HCT116 (cell line): ENCODE results near the gene ATP5PO. TPM values are rescaled to one million over a fixed set of nuclear protein-coding genes. Genes with fewer than 3 reads are reported as not detected.

Experiments used
- ATAC-seq: fragments of 200-7000 bp; cut with Tn5 transposase; 2 replicates; pipeline ENCODE4 v1.9.1; 2020; ENCODE audit warnings: mild to moderate bottlenecking, moderate library complexity
- BruUV-seq: library from RNA; stranded (reverse); fragments of 400-500 nt; replicated peaks from 2 replicates; lab custom pipeline; 2021; lab: Mats Ljungman, UMichigan
- CTCF ChIA-PET: fragments of 300-600 bp; sonication (Branson Sonifier 250); formaldehyde crosslinking; loops from one replicate; lab custom pipeline; 2021; ENCODE audit warnings: antibody characterized with exemption; lab: Charles Lee
- POLR2A ChIA-PET: fragments of 300-600, 350-600 bp; sonication (Branson Sonifier 250); formaldehyde crosslinking; loops from one replicate; lab custom pipeline; 2021; ENCODE audit warnings: antibody characterized with exemption; lab: Charles Lee
- RAD21 ChIA-PET, 2 experiments: fragments of 300-600 bp; sonication (Branson Sonifier 250); formaldehyde crosslinking; loops; one replicate each; lab custom pipeline; 2023; ENCODE audit warnings: low total read pairs in 2 of 2; ENCODE audit not compliant: uncharacterized antibody in 2 of 2, unreplicated experiment in 2 of 2, low non-redundant PET in 1 of 2; lab: Charles Lee
- DNase-seq: peaks from one replicate; pipeline ENCODE4 v3.0.0-alpha.2; 2010; ENCODE audit warnings: low read depth, low spot score
- H2AFZ ChIP-seq: fragments of 200-600 bp; shearing (Covaris generic), sonication (generic); 2 replicates; pipeline ENCODE4 v1.6.1; 2017; ENCODE audit warnings: low read depth, mixed run types, mixed read lengths, antibody characterized with exemption, low read length; ENCODE audit not compliant: poor library complexity, severe bottlenecking
- H3K27ac ChIP-seq: 2 replicates; pipeline ENCODE4 v1.5.1; 2012; ENCODE audit warnings: low read depth, low read length
- H3K27me3 ChIP-seq: fragments of 200-600 bp; sonication (generic); 2 replicates; pipeline ENCODE4 v1.6.1; 2016; ENCODE audit warnings: mixed run types, low read length, mixed read lengths; ENCODE audit not compliant: insufficient read depth
- H3K36me3 ChIP-seq, 2 experiments: fragments of 200-500 bp in 1 of 2; fragments of 200-600 bp in 1 of 2; sonication (Bioruptor generic) in 1 of 2; sonication (generic) in 1 of 2; 2 replicates each; pipeline versions ENCODE4 v1.5.1 to v1.6.1; 2014 to 2016; ENCODE audit warnings: low read length in 2 of 2, inconsistent platforms in 1 of 2, mixed read lengths in 1 of 2, mixed run types in 1 of 2; ENCODE audit not compliant: insufficient read depth in 2 of 2, control insufficient read depth in 1 of 2
- H3K4me1 ChIP-seq, 2 experiments: fragments of 200-600 bp in 1 of 2; sonication (generic) in 1 of 2; 2 replicates each; pipeline versions ENCODE4 v1.5.1 to v1.6.1; 2012 to 2017; ENCODE audit warnings: low read length in 2 of 2, inconsistent platforms in 1 of 2, mild to moderate bottlenecking in 1 of 2, mixed read lengths in 1 of 2, mixed run types in 1 of 2, moderate library complexity in 1 of 2; ENCODE audit not compliant: insufficient read depth in 2 of 2, control insufficient read depth in 1 of 2
- H3K4me2 ChIP-seq: fragments of 200-600 bp; sonication (generic); 2 replicates; pipeline ENCODE4 v1.6.1; 2017; ENCODE audit warnings: mixed run types, low read length, mixed read lengths
- H3K4me3 ChIP-seq, 2 experiments: fragments of 200-600 bp in 1 of 2; sonication (generic) in 1 of 2; replicated peaks in 1 of 2; 2 replicates each; pipeline ENCODE4 v1.5.1; 2011 to 2016; ENCODE audit warnings: low read length in 2 of 2, control low read depth in 1 of 2, low read depth in 1 of 2, mild to moderate bottlenecking in 1 of 2, mixed read lengths in 1 of 2, mixed run types in 1 of 2
- H3K79me2 ChIP-seq: fragments of 200-600 bp; sonication (generic); 2 replicates; pipeline ENCODE4 v1.6.1; 2017; ENCODE audit warnings: mild to moderate bottlenecking, mixed run types, low read length, moderate library complexity, mixed read lengths; ENCODE audit not compliant: insufficient read depth
- H3K9ac ChIP-seq: fragments of 200-600 bp; sonication (generic); 2 replicates; pipeline ENCODE4 v1.6.1; 2016; ENCODE audit warnings: low read length, mixed read lengths
- H3K9me2 ChIP-seq: fragments of 200-600 bp; sonication (generic), shearing (Covaris generic); 2 replicates; pipeline ENCODE4 v1.6.1; 2017; ENCODE audit warnings: mixed run types, mild to moderate bottlenecking, moderate library complexity; ENCODE audit not compliant: insufficient read depth
- H3K9me3 ChIP-seq, 2 experiments: fragments of 200-500 bp in 1 of 2; fragments of 200-600 bp in 1 of 2; sonication (Bioruptor generic) in 1 of 2; sonication (generic) in 1 of 2; 2 replicates each; pipeline ENCODE4 v1.6.1; 2014 to 2017; ENCODE audit warnings: low read length in 2 of 2, mixed read lengths in 2 of 2, inconsistent platforms in 1 of 2, low read depth in 1 of 2, mild to moderate bottlenecking in 1 of 2, mixed run types in 1 of 2, moderate library complexity in 1 of 2; ENCODE audit not compliant: control insufficient read depth in 1 of 2, insufficient read depth in 1 of 2
- H4K20me1 ChIP-seq: fragments of 200-600 bp; sonication (generic), shearing (Covaris generic); 2 replicates; pipeline ENCODE4 v1.6.1; 2017; ENCODE audit warnings: mixed run types, mild to moderate bottlenecking, moderate library complexity; ENCODE audit not compliant: insufficient read depth
- CBX3 ChIP-seq: IDR thresholded peaks from 2 replicates; pipeline ENCODE4 v1.6.1; 2012; ENCODE audit warnings: low read depth
- ELF1 ChIP-seq: IDR thresholded peaks from 2 replicates; pipeline ENCODE4 v1.6.1; 2012; ENCODE audit warnings: low read depth, borderline replicate concordance
- EZH2phosphoT487 ChIP-seq: fragments of 200-600 bp; IDR thresholded peaks from 2 replicates; pipeline ENCODE4 v1.6.1; 2018; ENCODE audit warnings: antibody characterized with exemption, borderline replicate concordance
- FOSL1 ChIP-seq: IDR thresholded peaks from 2 replicates; pipeline ENCODE4 v1.6.1; 2012; ENCODE audit warnings: low read depth
- JUND ChIP-seq: IDR thresholded peaks from 2 replicates; pipeline ENCODE4 v1.6.1; 2012
- POLR2A ChIP-seq: IDR thresholded peaks from 2 replicates; pipeline ENCODE4 v1.7.0; 2011; ENCODE audit warnings: borderline replicate concordance; ENCODE audit not compliant: insufficient read depth, insufficient read length; ENCODE audit errors: extremely low read depth
- POLR2AphosphoS5 ChIP-seq: IDR thresholded peaks from 2 replicates; pipeline ENCODE4 v1.6.1; 2011; ENCODE audit warnings: mild to moderate bottlenecking, low read depth, low read length, moderate library complexity
- RAD21 ChIP-seq: IDR thresholded peaks from 2 replicates; pipeline ENCODE4 v1.6.1; 2012; ENCODE audit warnings: low read depth, mild to moderate bottlenecking
- SIN3A ChIP-seq: IDR thresholded peaks from 2 replicates; pipeline ENCODE4 v1.6.1; 2012; ENCODE audit warnings: low read depth
- YY1 ChIP-seq: IDR thresholded peaks from 2 replicates; pipeline ENCODE4 v1.6.1; 2011; ENCODE audit warnings: low read length, low read depth, moderate library complexity, mild to moderate bottlenecking; ENCODE audit not compliant: insufficient replicate concordance; ENCODE audit errors: extremely low read depth
- ZFX ChIP-seq: fragments of 450-650 bp; IDR thresholded peaks from 2 replicates; pipeline ENCODE4 v1.6.1; 2017
- intact Hi-C: fragments of 100-400 bp; cut with micrococcal nuclease; formaldehyde crosslinking; loops from 2 replicates; pipeline ENCODE4 v1.10.0; 2022
- total RNA-seq: library from RNA; stranded (reverse); gene quantifications from one replicate; pipeline ENCODE4 v1.2.1, GENCODE V29; 2021; ENCODE audit not compliant: unreplicated experiment
- TF ChIP-seq, protein P1 (sequence below): IDR thresholded peaks from 2 replicates; pipeline ENCODE4 v1.6.1; 2012
- TF ChIP-seq, protein P2 (sequence below), 3 experiments: fragments of 200-600 bp in 1 of 3; sonication (generic) in 1 of 3; IDR thresholded peaks in 2 of 3; conservative IDR thresholded peaks in 1 of 3; 2 replicates each; pipeline ENCODE4 v1.5.1; 2012 to 2017; ENCODE audit warnings: low read depth in 2 of 3, low read length in 2 of 3, antibody characterized with exemption in 1 of 3, borderline replicate concordance in 1 of 3, control low read depth in 1 of 3, mild to moderate bottlenecking in 1 of 3, mixed read lengths in 1 of 3, mixed run types in 1 of 3, moderate library complexity in 1 of 3; ENCODE audit not compliant: insufficient read depth in 1 of 3
- TF ChIP-seq, protein P3 (sequence below): IDR thresholded peaks from 2 replicates; pipeline ENCODE4 v1.6.1; 2012

Gene ATP5PO
- total RNA-seq, 1 experiment from 2014 or later, result 238 TPM

DNA sequence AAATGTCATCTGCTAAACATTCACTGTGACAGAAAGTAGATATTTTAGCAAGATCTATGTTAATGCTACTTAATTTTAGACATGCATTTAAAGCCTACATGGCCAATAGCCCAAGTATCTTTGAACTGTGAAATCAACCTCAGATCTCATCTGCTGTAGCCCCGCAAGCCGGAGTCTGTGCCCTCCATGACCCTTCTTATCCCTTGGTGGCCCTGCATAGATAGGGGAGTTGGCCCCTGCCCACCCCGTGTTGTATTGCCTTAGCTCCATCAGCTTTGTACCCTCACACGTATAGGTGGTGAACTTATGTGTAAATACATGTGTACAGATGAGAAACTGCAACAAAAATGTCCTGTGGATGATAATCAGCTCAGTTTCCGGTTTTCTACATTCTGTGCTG, 18.5 kb downstream of the ATP5PO start:
- ChIA-PET CTCF (no interaction called here), RAD21 (no interaction called here), POLR2A (no interaction called here)
- H3K4me2 ChIP-seq, result no peak overlapping the region
- H3K36me3 ChIP-seq, result no peaks in the 10 kb centered on the region
- no peak overlapping the region for H3K27ac ChIP-seq
- peaks cover 0 to 7% of the 10 kb centered on the region in 2 experiments; a peak in 3 of 4 replicates for H3K4me1 ChIP-seq
- no peaks in the 10 kb centered on the region for H3K9me2 ChIP-seq
- DNase-seq, result no peak
- no peaks in the 10 kb centered on the region for H3K27me3 ChIP-seq
- H3K4me3 ChIP-seq, result no peak overlapping the region
- no peaks in the 10 kb centered on the region for H3K79me2 ChIP-seq
- H4K20me1 ChIP-seq, result no peaks in the 10 kb centered on the region
- no peak overlapping the region for H2AFZ ChIP-seq
- intact Hi-C loops, result no loop called here
- H3K9me3 ChIP-seq, result no peaks in the 10 kb centered on the region
- BruUV-seq, result no TSS peak
- no peak for ATAC-seq
- TF ChIP-seq SIN3A (no peak), JUND (no peak), YY1 (no peak), ZFX (no peak), EZH2phosphoT487 (no peak), POLR2AphosphoS5 (no peak), ELF1 (no peak), POLR2A (no peak), FOSL1 (no peak), CBX3 (no peak), RAD21 (no peak)
- TF ChIP-seq, protein P1, sequence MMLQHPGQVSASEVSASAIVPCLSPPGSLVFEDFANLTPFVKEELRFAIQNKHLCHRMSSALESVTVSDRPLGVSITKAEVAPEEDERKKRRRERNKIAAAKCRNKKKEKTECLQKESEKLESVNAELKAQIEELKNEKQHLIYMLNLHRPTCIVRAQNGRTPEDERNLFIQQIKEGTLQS, result no peak
- TF ChIP-seq, protein P2, sequence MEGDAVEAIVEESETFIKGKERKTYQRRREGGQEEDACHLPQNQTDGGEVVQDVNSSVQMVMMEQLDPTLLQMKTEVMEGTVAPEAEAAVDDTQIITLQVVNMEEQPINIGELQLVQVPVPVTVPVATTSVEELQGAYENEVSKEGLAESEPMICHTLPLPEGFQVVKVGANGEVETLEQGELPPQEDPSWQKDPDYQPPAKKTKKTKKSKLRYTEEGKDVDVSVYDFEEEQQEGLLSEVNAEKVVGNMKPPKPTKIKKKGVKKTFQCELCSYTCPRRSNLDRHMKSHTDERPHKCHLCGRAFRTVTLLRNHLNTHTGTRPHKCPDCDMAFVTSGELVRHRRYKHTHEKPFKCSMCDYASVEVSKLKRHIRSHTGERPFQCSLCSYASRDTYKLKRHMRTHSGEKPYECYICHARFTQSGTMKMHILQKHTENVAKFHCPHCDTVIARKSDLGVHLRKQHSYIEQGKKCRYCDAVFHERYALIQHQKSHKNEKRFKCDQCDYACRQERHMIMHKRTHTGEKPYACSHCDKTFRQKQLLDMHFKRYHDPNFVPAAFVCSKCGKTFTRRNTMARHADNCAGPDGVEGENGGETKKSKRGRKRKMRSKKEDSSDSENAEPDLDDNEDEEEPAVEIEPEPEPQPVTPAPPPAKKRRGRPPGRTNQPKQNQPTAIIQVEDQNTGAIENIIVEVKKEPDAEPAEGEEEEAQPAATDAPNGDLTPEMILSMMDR (IDR thresholded peaks at IDR 0.05 in 2 of 3, conservative IDR thresholded peaks at IDR 0.05 in 1 of 3; ENCODE audit: borderline replicate concordance in 1 of 3, insufficient read depth in 1 of 3, low read depth in 2 of 3, low read length in 2 of 3), result no peak
- TF ChIP-seq, protein P3, sequence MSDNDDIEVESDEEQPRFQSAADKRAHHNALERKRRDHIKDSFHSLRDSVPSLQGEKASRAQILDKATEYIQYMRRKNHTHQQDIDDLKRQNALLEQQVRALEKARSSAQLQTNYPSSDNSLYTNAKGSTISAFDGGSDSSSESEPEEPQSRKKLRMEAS, result no peak
- no peak overlapping the region for H3K9ac ChIP-seq
